HG02943 (cell line): ENCODE measurements around the gene PCLO.

Source experiments
- ATAC-seq: cut with Tn5 transposase; IDR thresholded peaks from one replicate; pipeline ENCODE4 v1.9.1; 2021; ENCODE audit warnings: mild to moderate bottlenecking, low read depth, moderate library complexity; ENCODE audit not compliant: unreplicated experiment

Gene PCLO, protein sequence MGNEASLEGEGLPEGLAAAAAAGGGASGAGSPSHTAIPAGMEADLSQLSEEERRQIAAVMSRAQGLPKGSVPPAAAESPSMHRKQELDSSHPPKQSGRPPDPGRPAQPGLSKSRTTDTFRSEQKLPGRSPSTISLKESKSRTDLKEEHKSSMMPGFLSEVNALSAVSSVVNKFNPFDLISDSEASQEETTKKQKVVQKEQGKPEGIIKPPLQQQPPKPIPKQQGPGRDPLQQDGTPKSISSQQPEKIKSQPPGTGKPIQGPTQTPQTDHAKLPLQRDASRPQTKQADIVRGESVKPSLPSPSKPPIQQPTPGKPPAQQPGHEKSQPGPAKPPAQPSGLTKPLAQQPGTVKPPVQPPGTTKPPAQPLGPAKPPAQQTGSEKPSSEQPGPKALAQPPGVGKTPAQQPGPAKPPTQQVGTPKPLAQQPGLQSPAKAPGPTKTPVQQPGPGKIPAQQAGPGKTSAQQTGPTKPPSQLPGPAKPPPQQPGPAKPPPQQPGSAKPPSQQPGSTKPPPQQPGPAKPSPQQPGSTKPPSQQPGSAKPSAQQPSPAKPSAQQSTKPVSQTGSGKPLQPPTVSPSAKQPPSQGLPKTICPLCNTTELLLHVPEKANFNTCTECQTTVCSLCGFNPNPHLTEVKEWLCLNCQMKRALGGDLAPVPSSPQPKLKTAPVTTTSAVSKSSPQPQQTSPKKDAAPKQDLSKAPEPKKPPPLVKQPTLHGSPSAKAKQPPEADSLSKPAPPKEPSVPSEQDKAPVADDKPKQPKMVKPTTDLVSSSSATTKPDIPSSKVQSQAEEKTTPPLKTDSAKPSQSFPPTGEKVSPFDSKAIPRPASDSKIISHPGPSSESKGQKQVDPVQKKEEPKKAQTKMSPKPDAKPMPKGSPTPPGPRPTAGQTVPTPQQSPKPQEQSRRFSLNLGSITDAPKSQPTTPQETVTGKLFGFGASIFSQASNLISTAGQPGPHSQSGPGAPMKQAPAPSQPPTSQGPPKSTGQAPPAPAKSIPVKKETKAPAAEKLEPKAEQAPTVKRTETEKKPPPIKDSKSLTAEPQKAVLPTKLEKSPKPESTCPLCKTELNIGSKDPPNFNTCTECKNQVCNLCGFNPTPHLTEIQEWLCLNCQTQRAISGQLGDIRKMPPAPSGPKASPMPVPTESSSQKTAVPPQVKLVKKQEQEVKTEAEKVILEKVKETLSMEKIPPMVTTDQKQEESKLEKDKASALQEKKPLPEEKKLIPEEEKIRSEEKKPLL (N-terminal part only)

DNA sequence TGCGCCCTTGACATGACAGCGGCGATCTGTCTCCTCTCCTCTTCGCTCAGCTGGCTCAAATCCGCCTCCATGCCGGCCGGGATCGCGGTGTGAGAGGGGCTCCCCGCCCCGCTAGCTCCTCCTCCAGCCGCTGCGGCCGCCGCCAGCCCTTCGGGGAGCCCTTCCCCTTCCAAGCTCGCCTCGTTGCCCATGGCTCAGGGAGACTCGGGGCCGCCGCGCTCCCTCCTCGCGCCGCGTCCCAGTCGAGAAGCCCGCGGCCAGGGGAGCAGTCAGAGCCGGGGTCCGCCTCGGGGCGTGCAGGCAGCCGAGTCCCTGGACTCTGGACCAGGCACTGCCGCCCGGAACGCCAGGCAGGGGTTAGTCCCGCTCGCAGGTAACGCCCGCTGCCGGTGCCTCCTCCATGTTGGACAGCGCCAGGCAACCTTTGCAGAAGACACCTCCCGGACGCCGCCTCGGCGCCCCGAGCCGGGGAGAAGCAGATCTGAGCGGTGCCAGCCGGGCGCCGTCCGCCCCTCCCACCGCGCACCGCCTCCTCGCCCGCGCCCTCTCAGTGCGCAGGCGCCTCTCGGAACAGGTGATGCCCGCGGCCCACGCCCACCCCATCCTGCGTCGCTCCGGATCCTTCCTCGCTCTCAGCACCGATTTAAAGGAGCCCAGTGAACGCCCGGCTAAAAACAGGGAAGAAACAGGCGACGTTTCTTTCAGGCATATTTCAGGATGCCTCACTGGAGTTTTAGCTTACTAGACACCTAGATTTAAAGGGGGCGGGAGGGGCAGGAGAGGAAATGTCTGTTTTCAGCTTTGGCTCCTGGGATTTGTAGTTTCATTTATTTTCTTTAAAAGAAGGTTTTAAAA is at the start of gene PCLO:
Gene PCLO (minus strand): TSS at position 483 of the 855 bp plus-strand sequence. CDS start 292 bp downstream, at position 191.
- ATAC-seq: peak; percentile 92

DNA sequence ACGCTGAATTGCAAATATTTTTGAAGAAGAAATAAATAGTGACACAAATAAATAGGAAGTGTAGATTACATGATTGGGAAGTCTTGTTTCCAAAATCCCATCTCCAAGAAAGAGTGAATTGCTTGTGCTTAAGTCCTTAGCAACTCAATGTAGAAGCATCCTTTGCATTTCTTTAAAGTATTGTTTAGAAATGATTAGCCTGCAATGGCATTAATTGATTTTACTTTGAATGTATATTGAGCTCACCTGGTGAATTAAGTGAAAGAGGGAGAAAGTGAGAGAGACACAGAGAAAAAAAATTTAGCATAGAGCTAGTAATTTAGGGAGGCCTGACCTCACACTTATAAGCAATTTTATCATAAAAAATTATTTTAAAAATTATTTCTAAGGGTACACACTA is 49.0 kb upstream of the PCLO start:
- ATAC-seq: no peak

DNA sequence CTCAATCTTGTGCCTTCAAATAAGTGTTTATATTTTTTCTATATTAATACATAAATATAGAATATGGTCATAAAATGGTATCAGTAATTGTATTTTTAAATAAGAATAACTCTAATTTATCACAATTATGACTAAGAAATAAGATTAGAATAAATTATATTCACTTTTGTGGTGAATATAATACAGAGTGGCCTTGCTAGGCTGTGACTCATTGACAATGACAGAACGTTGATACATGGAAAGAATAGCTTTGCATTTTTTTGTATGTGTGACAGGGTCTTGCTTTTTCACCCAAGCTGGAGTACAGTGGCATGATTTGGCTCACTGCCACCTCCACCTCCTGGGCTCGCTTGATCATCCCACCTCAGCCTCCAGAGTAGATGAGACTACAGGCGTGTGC is 47.8 kb upstream of the PCLO start:
- ATAC-seq: no peak

DNA sequence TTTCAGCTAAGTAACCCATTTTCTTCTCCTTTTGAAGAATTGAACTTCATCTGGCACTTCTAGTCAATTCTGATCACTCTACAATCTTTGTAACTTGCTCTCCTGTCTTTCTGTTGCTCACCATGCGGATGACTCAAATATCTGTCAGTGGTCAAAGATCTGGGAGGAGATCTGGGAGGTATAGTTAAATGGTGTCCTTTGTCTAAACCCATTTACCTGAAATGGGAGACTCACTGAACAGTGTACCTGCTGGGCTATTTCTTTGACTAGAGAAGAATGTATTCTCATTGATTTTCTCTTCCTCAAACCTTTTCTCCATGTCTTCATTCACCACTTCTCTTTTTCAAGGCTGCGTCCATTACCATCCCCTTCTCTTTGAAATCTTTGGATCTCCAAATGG is 42.0 kb upstream of the PCLO start:
- ATAC-seq: no peak

- ATAC-seq: no peak
These were observed 38.7 kb upstream of the PCLO start for GRCh38 chr7:83201355-83201754.

DNA sequence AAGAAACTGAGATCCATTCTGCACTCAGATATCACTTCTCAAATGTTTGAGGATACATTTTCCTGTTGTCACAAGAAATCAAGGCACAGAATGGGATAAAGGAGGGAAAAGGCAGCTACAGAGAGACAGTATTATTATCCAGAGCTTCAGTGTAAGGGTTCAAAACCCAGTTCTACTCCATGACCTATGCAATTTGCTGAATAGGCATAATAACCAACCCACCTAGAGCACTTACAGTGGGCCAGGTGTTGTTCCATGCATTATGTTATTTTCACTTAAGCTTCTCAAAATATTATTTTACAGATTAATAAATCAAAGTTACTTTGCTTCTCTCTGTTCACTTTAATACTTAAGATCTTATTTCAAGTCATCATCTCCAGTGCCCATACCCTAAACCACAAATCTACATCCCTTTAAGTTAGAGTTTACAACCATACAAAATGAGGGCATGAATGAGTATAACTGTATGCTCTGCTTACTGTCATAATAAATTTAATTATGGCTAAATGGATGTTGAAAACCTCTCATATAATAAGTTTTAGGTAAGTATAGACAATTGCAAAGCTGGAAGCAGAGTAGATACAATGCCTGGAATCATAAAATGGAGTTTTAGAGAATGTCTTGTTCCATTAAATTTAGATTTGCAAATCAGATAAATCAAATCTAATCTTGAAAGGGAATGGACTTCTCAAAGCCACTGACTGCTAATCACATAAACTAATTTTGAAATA is 28.1 kb upstream of the PCLO start:
- no peak for ATAC-seq

- ATAC-seq: no peak
These were observed 16.1 kb upstream of the PCLO start for GRCh38 chr7:83178796-83179195.

- ATAC-seq: no peak
These were observed 15.4 kb upstream of the PCLO start for GRCh38 chr7:83178066-83178465.

DNA sequence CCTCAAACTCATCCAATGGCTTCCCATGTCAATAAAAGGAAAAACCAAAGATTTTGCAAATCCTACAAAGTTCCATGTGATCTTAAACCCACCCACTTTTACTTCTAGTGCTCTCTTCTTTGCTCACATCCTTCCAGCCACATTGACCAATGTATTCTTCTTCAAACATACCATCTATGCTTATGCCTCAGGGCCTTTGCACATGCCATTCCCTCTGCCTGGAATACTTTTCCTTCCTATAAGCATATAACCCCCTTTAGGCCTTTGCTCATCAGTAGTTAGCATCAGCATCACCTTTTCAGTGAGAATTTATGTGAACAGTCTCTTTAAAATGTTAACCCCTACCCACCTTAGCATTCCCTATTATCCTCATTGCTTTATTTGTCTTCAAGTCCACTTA is 11.0 kb upstream of the PCLO start:
- no peak for ATAC-seq

DNA sequence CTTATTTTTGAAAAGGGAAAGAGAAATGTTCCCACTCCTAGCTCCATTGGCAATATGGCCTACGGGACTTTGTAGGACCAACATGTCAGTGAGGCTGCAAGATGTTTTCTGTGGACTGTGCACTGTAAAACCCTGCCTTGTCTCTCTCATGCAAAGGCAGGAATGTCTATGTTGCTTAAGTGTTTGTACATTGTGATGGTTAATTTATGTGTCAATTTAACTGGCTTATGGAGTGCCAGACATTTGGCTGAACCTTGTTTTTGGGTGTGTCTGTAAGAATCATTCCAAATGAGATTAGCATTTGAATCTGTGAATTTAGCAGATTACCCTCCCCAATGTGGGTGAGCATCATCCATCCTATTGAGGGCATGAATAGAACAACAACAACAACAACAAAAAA is 4.1 kb upstream of the PCLO start:
- no peak for ATAC-seq

DNA sequence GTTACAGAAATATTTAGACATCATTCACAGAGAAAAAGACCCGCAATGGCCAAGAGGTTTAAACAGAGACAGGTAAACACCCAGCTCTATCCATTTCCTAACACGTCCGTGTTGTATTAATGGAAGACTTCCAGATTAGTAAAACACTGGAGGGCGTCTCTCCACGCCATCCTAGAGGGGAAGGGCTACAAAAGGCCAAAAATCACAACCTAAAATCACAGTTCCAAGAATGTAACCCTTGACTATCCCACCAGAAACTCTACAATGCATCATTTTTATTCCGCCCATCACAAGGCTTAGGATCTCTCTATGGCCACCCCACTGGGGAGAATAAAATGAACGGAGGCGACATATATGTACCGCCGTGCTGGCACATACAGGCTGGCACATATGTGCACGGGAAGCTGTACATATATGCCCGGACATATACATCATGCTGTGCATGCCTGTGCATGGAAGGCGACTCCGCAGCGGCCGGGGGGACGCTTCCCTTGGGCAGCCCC is 734 bp downstream of the PCLO start:
- ATAC-seq: no peak

GRCh38 chr7:83161186-83161585 is 1.5 kb downstream of the PCLO start:
- ATAC-seq: no peak

DNA sequence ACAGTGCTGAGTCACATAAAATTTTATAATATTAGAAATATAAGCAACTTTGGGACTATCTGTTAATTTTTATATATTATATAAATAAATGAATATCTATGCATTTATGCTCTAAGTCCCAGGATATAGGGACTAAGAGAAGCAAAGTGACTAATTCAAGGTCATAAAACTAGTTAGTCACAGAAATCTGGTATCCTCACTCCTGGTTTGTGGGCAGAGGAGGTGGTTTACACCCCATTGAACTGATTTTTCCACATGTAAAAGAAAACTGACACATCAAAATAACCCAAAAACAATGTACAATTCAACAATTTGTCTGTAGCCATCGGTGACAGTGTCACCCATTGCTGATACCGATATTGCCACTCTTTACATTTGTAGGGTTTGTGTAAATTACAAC is 3.0 kb downstream of the PCLO start:
- no peak for ATAC-seq

- ATAC-seq: no peak
These were observed 6.7 kb downstream of the PCLO start for GRCh38 chr7:83156006-83156405.

- no peak for ATAC-seq
These were observed 7.3 kb downstream of the PCLO start for GRCh38 chr7:83155407-83155806.

GRCh38 chr7:83153419-83153818 is 9.3 kb downstream of the PCLO start:
- no peak for ATAC-seq

DNA sequence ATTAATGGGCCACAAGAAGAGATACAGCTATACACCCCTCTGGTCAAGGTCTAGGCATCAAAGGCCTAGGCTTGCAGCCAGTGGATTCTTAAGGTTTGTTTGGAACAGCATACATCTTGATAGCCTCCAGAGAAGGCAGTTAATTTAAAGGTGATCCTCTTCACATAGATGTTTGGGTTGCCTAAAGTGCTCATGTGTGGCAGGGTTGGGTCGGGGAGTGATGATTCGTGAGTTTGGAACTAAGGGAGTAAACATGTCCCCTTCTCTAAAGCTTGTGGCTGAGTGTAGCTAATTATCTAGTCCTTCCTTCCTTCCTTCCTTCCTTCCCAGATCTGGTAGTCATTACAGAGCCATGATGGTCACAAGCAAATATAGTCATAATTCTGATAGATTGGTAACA is 12.4 kb downstream of the PCLO start:
- ATAC-seq: no peak

DNA sequence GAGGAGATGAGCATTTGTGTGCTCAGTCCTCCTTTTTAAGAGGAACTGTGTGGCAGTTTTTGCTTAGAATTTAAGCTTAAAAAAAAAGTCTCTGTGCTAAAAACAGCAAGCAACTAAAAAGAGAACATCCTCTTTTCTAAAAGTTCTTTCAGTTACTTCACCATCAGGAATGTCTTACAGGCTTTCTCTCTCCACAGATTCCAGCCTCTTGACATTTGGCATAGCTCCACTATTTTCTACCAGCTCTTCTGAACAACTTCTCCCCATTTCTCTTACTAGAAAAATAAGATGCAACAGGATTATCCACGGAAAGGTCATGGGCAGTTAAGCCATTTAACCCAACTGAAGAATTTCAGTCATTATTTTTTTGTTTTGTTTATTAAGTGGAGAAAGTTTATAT is 13.2 kb downstream of the PCLO start:
- ATAC-seq: no peak

DNA sequence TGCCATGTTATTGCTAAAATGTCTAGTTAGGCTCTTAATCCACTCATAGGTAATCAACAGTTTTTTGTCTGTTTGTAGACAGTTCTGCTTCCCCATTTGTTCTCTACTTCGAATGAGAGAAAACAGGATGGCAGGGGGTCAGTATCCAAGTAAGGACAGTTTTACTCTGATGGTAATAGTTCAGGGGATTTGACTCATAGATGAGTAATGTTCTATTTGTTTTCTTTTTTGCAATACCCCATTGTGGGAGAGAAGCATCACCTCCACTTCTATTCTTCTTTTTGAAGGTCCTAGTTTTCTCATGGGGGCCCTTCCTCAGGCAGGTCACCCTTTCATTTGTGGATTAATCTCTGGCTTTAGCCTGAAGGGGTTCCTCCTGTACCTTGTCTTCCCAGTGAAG is 13.9 kb downstream of the PCLO start:
- no peak for ATAC-seq
